Stimulated activated CD8-positive, alpha-beta memory T cell treated with anti-CD3 and anti-CD28 coated beads, Interleukin-12 subunit alpha, Interleukin-12 subunit beta, amount 100 ng/mL, for 24 hours (primary cell): ENCODE data around the gene SLFN11.
"Not testable (repeated sequence)": the region's sequence is repeated elsewhere in the genome, so short reads cannot be mapped to it uniquely, and the experiment has no call there.

Experiments used
- DNase-seq: peaks from one replicate; pipeline ENCODE4 v3.0.0-alpha.2; 2020; ENCODE audit errors: extremely low read depth

The SLFN11 gene

GRCh38 chr17:35352284-35352683, 21.1 kb downstream of the SLFN11 start:
- no peak for DNase-seq

- DNase-seq, result no peak
Observed at GRCh38 chr17:35350493-35350892, 22.9 kb downstream of the SLFN11 start.

GRCh38 chr17:35345926-35346771, 27.3 kb downstream of the SLFN11 start:
- no peak for DNase-seq

GRCh38 chr17:35345445-35345925, 27.9 kb downstream of the SLFN11 start:
- DNase-seq, result no peak

GRCh38 chr17:35344262-35344661, 29.2 kb downstream of the SLFN11 start:
- DNase-seq, result no peak

- no peak for DNase-seq
Observed at GRCh38 chr17:35342276-35342675, 31.1 kb downstream of the SLFN11 start.

GRCh38 chr17:35341411-35341992, 31.9 kb downstream of the SLFN11 start:
- no peak for DNase-seq

- no peak for DNase-seq
Observed at GRCh38 chr17:35338230-35338629, 35.2 kb downstream of the SLFN11 start.

- DNase-seq, result no peak
Observed at GRCh38 chr17:35337364-35337763, 36.1 kb downstream of the SLFN11 start.

GRCh38 chr17:35333578-35333977, 39.8 kb downstream of the SLFN11 start:
- not testable (repeated sequence) for DNase-seq

- no peak for DNase-seq
Observed at GRCh38 chr17:35322749-35323148, 50.7 kb downstream of the SLFN11 start.

- DNase-seq, result no peak
Observed at GRCh38 chr17:35315971-35316370, 57.5 kb downstream of the SLFN11 start.

- no peak for DNase-seq
Observed at GRCh38 chr17:35315283-35315682, 58.1 kb downstream of the SLFN11 start.

- DNase-seq, result no peak
Observed at GRCh38 chr17:35314415-35315216, 58.8 kb downstream of the SLFN11 start.

- no peak for DNase-seq
Observed at GRCh38 chr17:35313875-35314409, 59.5 kb downstream of the SLFN11 start.

GRCh38 chr17:35312790-35313711, 60.4 kb downstream of the SLFN11 start:
- peak; percentile 63 for DNase-seq

- no peak for DNase-seq
Observed at GRCh38 chr17:35312346-35312745, 61.1 kb downstream of the SLFN11 start.

- not testable (repeated sequence) for DNase-seq
Observed at GRCh38 chr17:35309345-35309744, 64.1 kb downstream of the SLFN11 start.
